HEK293 (cell line): Measurements from ENCODE around the gene PLPPR2.

Source experiments
- CTCF ChIA-PET: fragments of 350-600 bp; formaldehyde crosslinking; extraction: SDS; loops from one replicate; lab custom pipeline; 2021; ENCODE audit warnings: antibody characterized with exemption; lab: Yijun Ruan, JAX
- POLR2A ChIA-PET: fragments of 300-600 bp; formaldehyde crosslinking; extraction: SDS; loops from one replicate; lab custom pipeline; 2020; ENCODE audit warnings: antibody characterized with exemption, inconsistent platforms; lab: Yijun Ruan, JAX
- H3K27ac ChIP-seq: fragments of 200-500 bp; sonication (Bioruptor generic); 2 replicates; pipeline ENCODE4 v1.5.1; 2014; ENCODE audit warnings: low read depth, low read length, control low read depth, inconsistent platforms; ENCODE audit errors: extremely low read depth
- H3K36me3 ChIP-seq, 2 experiments: fragments of 200-500 bp in 1 of 2; sonication (Bioruptor generic) in 1 of 2; 1 replicate in 1 of 2; 2 replicates in 1 of 2; pipeline ENCODE4 v1.5.1; 2014 to 2017; ENCODE audit warnings: inconsistent platforms in 2 of 2, low read length in 2 of 2; ENCODE audit not compliant: control insufficient read depth in 2 of 2, insufficient read depth in 1 of 2
- H3K4me1 ChIP-seq: fragments of 200-500 bp; sonication (Bioruptor generic); 2 replicates; pipeline ENCODE4 v1.5.1; 2014; ENCODE audit warnings: mild to moderate bottlenecking, low read length, inconsistent platforms; ENCODE audit not compliant: control insufficient read depth, insufficient read depth
- H3K4me3 ChIP-seq: 2 replicates; pipeline ENCODE4 v1.5.1; 2011; ENCODE audit warnings: low read depth, mild to moderate bottlenecking, control low read depth, low read length, moderate library complexity
- H3K9me3 ChIP-seq: fragments of 200-500 bp; sonication (Bioruptor generic); 2 replicates; pipeline ENCODE4 v1.5.1; 2014; ENCODE audit warnings: low read depth, low read length, inconsistent platforms; ENCODE audit not compliant: control insufficient read depth, insufficient read depth
- BCL11A ChIP-seq: fragments of 450-650 bp; formaldehyde crosslinking; IDR thresholded peaks from 2 replicates; pipeline ENCODE4 v1.5.1; 2016; ENCODE audit warnings: low read depth, missing biosample characterization, missing genetic modification characterization
- KLF16 ChIP-seq: fragments of 450-650 bp; formaldehyde crosslinking; IDR thresholded peaks from 2 replicates; pipeline ENCODE4 v1.5.1; 2017; ENCODE audit warnings: missing biosample characterization, missing genetic modification characterization
- YY2 ChIP-seq: fragments of 450-650 bp; formaldehyde crosslinking; IDR thresholded peaks from 2 replicates; pipeline ENCODE4 v1.5.1; 2016; ENCODE audit warnings: missing biosample characterization, missing genetic modification characterization
- ZFP3 ChIP-seq: fragments of 450-650 bp; formaldehyde crosslinking; IDR thresholded peaks from 2 replicates; pipeline ENCODE4 v1.5.1; 2016; ENCODE audit warnings: low read depth, missing biosample characterization, missing genetic modification characterization
- ZNF121 ChIP-seq: fragments of 450-650 bp; formaldehyde crosslinking; IDR thresholded peaks from 2 replicates; pipeline ENCODE4 v1.5.1; 2016; ENCODE audit warnings: missing biosample characterization, missing genetic modification characterization
- ZNF132 ChIP-seq: fragments of 450-650 bp; formaldehyde crosslinking; IDR thresholded peaks from 2 replicates; pipeline ENCODE4 v1.5.1; 2017; ENCODE audit warnings: missing biosample characterization, missing genetic modification characterization, borderline replicate concordance
- ZNF157 ChIP-seq: fragments of 450-650 bp; formaldehyde crosslinking; IDR thresholded peaks from 2 replicates; pipeline ENCODE4 v1.5.1; 2016; ENCODE audit warnings: missing biosample characterization, missing genetic modification characterization
- ZNF16 ChIP-seq: fragments of 450-650 bp; formaldehyde crosslinking; IDR thresholded peaks from 2 replicates; pipeline ENCODE4 v1.5.1; 2016; ENCODE audit warnings: low read depth, missing biosample characterization, missing genetic modification characterization
- ZNF223 ChIP-seq: fragments of 450-650 bp; formaldehyde crosslinking; IDR thresholded peaks from 2 replicates; pipeline ENCODE4 v1.5.1; 2016; ENCODE audit warnings: missing biosample characterization, missing genetic modification characterization
- ZNF571 ChIP-seq: fragments of 450-650 bp; formaldehyde crosslinking; IDR thresholded peaks from 2 replicates; pipeline ENCODE4 v1.5.0; 2017; ENCODE audit warnings: missing biosample characterization, missing genetic modification characterization
- ZNF624 ChIP-seq: fragments of 450-650 bp; formaldehyde crosslinking; IDR thresholded peaks from 2 replicates; pipeline ENCODE4 v1.5.1; 2017; ENCODE audit warnings: missing biosample characterization, missing genetic modification characterization
- ZNF654 ChIP-seq: fragments of 450-650 bp; formaldehyde crosslinking; IDR thresholded peaks from 2 replicates; pipeline ENCODE4 v1.5.1; 2016; ENCODE audit warnings: low read depth, missing biosample characterization, missing genetic modification characterization
- ZNF660 ChIP-seq: fragments of 450-650 bp; IDR thresholded peaks from 2 replicates; pipeline ENCODE4 v1.5.1; 2018; ENCODE audit warnings: missing biosample characterization, mild to moderate bottlenecking, missing genetic modification characterization
- ZNF837 ChIP-seq: fragments of 450-650 bp; formaldehyde crosslinking; IDR thresholded peaks from 2 replicates; pipeline ENCODE4 v1.5.1; 2016; ENCODE audit warnings: missing biosample characterization, missing genetic modification characterization
- TF ChIP-seq, protein P1 (sequence below): fragments of 450-650 bp; formaldehyde crosslinking; IDR thresholded peaks from 2 replicates; pipeline ENCODE4 v1.5.1; 2017; ENCODE audit warnings: missing biosample characterization, mild to moderate bottlenecking, missing genetic modification characterization, moderate library complexity
- TF ChIP-seq, protein P2 (sequence below): fragments of 450-650 bp; formaldehyde crosslinking; optimal IDR thresholded peaks from 2 replicates; pipeline ENCODE3; 2016; ENCODE audit warnings: missing biosample characterization, mild to moderate bottlenecking, missing genetic modification characterization
- TF ChIP-seq, protein P3 (sequence below): fragments of 450-650 bp; formaldehyde crosslinking; conservative IDR thresholded peaks from 2 replicates; pipeline ENCODE4 v1.5.1; 2016; ENCODE audit warnings: low read depth, missing biosample characterization, missing genetic modification characterization
- TF ChIP-seq, protein P4 (sequence below): fragments of 450-650 bp; formaldehyde crosslinking; IDR thresholded peaks from 2 replicates; pipeline ENCODE4 v1.5.1; 2017; ENCODE audit warnings: missing biosample characterization, missing genetic modification characterization
- TF ChIP-seq, protein P5 (sequence below): fragments of 450-650 bp; formaldehyde crosslinking; IDR thresholded peaks from 2 replicates; pipeline ENCODE4 v1.5.1; 2016; ENCODE audit warnings: missing biosample characterization, missing genetic modification characterization

The PLPPR2 gene

DNA sequence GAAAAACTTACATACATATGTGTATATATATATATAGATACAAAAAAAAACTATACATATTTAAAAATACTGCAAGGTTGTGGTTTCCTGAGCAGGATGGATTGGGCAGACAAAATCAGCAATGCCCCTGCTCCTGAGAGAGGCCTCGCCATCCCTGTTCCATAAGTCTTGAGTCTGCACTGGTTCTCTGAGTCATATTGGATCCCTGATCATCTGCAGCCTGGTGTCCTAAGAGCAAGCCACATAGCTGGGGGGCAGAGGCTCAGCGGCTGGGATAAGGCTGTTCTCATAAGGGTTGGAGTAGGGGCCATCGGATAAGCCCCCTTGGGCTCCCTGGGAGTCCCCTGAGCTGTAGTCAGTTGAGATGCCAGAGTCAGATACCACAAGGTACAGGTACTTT, 22.5 kb downstream of the PLPPR2 start:
- Histone ChIP-seq H3K27ac (no peak overlapping the region), H3K9me3 (no peaks in the 10 kb centered on the region), H3K4me1 (peaks cover 4% of the 10 kb centered on the region; the same call in 1 of the 2 replicates), H3K36me3 (peaks cover 0 to 21% of the 10 kb centered on the region in 2 experiments; a peak in 2 of 3 replicates), H3K4me3 (no peak overlapping the region)
- CTCF ChIA-PET = interaction anchor here (0.6 to 2.1 kb wide), 17 partner anchors 13 to 894 kb away, joined by 3 to 11 read pairs (median 4); partner anchors contain the start of genes ODAD3, PRKCSH and TSPAN16
- POLR2A ChIA-PET = interaction anchor here (0.6 to 1.7 kb wide), 3 partner anchors 68 to 181 kb away, joined by 3 to 13 read pairs (median 4); partner anchors contain the start of gene ELOF1
- TF ChIP-seq, protein P1, sequence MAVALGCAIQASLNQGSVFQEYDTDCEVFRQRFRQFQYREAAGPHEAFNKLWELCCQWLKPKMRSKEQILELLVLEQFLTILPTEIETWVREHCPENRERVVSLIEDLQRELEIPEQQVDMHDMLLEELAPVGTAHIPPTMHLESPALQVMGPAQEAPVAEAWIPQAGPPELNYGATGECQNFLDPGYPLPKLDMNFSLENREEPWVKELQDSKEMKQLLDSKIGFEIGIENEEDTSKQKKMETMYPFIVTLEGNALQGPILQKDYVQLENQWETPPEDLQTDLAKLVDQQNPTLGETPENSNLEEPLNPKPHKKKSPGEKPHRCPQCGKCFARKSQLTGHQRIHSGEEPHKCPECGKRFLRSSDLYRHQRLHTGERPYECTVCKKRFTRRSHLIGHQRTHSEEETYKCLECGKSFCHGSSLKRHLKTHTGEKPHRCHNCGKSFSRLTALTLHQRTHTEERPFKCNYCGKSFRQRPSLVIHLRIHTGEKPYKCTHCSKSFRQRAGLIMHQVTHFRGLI = no peak
- no peak for TF ChIP-seq ZNF16
- no peak for TF ChIP-seq ZNF121 (tag by site-specific recombination)
- no peak for TF ChIP-seq ZNF223 (tag by site-specific recombination)
- TF ChIP-seq, protein P2, sequence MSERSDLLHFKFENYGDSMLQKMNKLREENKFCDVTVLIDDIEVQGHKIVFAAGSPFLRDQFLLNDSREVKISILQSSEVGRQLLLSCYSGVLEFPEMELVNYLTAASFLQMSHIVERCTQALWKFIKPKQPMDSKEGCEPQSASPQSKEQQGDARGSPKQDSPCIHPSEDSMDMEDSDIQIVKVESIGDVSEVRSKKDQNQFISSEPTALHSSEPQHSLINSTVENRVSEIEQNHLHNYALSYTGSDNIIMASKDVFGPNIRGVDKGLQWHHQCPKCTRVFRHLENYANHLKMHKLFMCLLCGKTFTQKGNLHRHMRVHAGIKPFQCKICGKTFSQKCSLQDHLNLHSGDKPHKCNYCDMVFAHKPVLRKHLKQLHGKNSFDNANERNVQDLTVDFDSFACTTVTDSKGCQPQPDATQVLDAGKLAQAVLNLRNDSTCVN = no peak
- TF ChIP-seq ZNF132 (tag by site-specific recombination) = no peak
- no peak for TF ChIP-seq BCL11A (tag by site-specific recombination)
- TF ChIP-seq, protein P3, sequence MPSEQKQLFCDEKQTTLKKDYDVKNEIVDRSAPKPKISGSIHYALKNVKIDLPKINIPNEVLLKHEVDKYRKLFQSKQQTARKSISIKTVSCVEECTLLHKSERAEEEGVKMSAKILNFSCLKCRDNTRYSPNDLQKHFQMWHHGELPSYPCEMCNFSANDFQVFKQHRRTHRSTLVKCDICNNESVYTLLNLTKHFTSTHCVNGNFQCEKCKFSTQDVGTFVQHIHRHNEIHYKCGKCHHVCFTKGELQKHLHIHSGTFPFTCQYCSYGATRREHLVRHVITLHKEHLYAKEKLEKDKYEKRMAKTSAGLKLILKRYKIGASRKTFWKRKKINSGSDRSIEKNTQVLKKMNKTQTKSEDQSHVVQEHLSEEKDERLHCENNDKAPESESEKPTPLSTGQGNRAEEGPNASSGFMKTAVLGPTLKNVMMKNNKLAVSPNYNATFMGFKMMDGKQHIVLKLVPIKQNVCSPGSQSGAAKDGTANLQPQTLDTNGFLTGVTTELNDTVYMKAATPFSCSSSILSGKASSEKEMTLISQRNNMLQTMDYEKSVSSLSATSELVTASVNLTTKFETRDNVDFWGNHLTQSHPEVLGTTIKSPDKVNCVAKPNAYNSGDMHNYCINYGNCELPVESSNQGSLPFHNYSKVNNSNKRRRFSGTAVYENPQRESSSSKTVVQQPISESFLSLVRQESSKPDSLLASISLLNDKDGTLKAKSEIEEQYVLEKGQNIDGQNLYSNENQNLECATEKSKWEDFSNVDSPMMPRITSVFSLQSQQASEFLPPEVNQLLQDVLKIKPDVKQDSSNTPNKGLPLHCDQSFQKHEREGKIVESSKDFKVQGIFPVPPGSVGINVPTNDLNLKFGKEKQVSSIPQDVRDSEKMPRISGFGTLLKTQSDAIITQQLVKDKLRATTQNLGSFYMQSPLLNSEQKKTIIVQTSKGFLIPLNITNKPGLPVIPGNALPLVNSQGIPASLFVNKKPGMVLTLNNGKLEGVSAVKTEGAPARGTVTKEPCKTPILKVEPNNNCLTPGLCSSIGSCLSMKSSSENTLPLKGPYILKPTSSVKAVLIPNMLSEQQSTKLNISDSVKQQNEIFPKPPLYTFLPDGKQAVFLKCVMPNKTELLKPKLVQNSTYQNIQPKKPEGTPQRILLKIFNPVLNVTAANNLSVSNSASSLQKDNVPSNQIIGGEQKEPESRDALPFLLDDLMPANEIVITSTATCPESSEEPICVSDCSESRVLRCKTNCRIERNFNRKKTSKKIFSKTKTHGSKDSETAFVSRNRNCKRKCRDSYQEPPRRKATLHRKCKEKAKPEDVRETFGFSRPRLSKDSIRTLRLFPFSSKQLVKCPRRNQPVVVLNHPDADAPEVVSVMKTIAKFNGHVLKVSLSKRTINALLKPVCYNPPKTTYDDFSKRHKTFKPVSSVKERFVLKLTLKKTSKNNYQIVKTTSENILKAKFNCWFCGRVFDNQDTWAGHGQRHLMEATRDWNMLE (tag by site-specific recombination) = no peak
- TF ChIP-seq ZNF157 (tag by site-specific recombination) = no peak
- no peak for TF ChIP-seq YY2 (tag by site-specific recombination)

DNA sequence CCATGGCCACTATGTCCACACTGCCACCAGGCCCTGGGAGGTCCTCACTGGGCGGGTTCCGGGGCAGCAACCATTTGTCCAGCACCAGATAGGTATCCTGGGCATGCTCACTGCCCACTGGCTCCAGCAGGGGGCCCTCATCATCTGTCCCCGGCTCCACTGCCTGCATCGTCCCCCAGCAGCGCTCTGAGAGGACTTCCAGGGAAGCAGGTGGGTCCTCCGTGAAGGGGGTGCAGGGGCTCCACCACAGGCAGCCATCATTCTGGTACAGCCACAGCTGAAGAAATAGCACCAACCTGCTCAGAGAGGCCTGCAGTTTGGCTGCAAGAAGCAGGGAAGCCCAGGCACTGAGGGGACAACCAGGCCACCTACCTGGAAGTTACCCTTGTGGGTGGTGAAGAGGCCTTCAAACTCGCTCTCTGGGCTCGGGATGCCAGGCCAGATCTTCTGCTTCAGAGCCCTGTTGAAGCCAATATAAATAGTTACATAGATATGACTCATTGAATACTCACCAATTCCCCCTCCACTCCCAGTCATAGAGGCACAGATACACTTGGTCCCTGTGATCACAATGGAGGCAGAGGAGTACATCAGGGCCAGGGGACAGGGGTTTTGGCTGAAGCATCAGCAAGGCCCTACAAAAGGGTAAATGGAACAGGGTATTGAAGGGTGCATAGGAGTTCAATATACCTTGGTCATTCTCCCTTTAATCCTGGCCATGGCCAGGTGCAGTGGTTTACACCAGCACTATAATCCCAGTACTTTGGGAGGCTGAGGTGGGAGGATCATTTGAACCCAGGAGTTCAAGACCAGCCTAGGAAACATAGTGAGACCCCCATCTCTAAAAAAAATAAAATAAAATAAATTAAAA, 23.3 kb downstream of the PLPPR2 start:
- Histone ChIP-seq H3K27ac (no peak overlapping the region), H3K4me3 (no peak overlapping the region), H3K36me3 (peaks cover 0 to 21% of the 10 kb centered on the region in 2 experiments; a peak in 2 of 3 replicates), H3K9me3 (no peaks in the 10 kb centered on the region), H3K4me1 (peaks cover 4% of the 10 kb centered on the region)
- ChIA-PET CTCF (interaction anchor here (0.9 to 5.6 kb wide), 8 partner anchors 20 to 104 kb away, joined by 3 to 66 read pairs (median 8); partner anchors contain the start of genes RGL3 and TSPAN16), POLR2A (no interaction called here)
- TF ChIP-seq ZNF571 (no peak), ZNF837 (no peak), KLF16 (tag by site-specific recombination) (no peak), ZNF624 (tag by site-specific recombination) (no peak), ZNF660 (tag by site-specific recombination) (peak; percentile 83; the same call in 1 of the 2 replicates), ZFP3 (tag by site-specific recombination) (peak; percentile 98), ZNF654 (tag by site-specific recombination) (peak; percentile 26)
- TF ChIP-seq, protein P4, sequence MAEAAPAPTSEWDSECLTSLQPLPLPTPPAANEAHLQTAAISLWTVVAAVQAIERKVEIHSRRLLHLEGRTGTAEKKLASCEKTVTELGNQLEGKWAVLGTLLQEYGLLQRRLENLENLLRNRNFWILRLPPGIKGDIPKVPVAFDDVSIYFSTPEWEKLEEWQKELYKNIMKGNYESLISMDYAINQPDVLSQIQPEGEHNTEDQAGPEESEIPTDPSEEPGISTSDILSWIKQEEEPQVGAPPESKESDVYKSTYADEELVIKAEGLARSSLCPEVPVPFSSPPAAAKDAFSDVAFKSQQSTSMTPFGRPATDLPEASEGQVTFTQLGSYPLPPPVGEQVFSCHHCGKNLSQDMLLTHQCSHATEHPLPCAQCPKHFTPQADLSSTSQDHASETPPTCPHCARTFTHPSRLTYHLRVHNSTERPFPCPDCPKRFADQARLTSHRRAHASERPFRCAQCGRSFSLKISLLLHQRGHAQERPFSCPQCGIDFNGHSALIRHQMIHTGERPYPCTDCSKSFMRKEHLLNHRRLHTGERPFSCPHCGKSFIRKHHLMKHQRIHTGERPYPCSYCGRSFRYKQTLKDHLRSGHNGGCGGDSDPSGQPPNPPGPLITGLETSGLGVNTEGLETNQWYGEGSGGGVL = peak; percentile 34; the same call in 1 of the 2 replicates
- TF ChIP-seq, protein P5, sequence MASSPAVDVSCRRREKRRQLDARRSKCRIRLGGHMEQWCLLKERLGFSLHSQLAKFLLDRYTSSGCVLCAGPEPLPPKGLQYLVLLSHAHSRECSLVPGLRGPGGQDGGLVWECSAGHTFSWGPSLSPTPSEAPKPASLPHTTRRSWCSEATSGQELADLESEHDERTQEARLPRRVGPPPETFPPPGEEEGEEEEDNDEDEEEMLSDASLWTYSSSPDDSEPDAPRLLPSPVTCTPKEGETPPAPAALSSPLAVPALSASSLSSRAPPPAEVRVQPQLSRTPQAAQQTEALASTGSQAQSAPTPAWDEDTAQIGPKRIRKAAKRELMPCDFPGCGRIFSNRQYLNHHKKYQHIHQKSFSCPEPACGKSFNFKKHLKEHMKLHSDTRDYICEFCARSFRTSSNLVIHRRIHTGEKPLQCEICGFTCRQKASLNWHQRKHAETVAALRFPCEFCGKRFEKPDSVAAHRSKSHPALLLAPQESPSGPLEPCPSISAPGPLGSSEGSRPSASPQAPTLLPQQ = peak; percentile 73
